ENCODE results near the gene INVS. TPM values are rescaled to one million over a fixed set of nuclear protein-coding genes. Genes with fewer than 3 reads are reported as not detected.

The INVS gene
- polyA plus RNA-seq, 1 of the 3 experiments (the other 2 are of a cell fraction), result 8.1 TPM

DNA sequence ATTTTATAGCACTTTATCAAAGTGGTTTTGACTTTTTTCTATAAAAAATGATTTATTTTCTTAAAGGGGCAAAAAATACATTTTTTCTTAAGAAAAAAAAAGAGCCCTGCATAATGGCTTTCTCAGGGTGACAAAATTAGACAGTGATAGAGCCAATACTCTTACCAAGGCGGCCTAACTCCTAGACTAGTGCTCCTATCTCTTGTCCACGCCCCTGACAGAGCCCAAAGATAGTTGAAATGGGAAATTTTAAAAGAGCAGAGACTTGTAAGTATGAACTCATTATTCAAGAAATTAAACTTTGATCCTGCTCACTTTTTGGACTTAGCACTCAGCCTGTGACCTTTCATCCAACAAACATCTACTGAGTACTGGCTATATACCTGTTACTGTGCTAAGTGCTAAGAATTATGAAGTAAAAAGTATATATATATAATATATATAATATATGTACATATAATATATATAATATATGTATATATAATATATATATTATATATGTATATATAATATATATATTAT lies 1.2 kb downstream of the INVS start (continued):
- TF ChIP-seq, protein P1, sequence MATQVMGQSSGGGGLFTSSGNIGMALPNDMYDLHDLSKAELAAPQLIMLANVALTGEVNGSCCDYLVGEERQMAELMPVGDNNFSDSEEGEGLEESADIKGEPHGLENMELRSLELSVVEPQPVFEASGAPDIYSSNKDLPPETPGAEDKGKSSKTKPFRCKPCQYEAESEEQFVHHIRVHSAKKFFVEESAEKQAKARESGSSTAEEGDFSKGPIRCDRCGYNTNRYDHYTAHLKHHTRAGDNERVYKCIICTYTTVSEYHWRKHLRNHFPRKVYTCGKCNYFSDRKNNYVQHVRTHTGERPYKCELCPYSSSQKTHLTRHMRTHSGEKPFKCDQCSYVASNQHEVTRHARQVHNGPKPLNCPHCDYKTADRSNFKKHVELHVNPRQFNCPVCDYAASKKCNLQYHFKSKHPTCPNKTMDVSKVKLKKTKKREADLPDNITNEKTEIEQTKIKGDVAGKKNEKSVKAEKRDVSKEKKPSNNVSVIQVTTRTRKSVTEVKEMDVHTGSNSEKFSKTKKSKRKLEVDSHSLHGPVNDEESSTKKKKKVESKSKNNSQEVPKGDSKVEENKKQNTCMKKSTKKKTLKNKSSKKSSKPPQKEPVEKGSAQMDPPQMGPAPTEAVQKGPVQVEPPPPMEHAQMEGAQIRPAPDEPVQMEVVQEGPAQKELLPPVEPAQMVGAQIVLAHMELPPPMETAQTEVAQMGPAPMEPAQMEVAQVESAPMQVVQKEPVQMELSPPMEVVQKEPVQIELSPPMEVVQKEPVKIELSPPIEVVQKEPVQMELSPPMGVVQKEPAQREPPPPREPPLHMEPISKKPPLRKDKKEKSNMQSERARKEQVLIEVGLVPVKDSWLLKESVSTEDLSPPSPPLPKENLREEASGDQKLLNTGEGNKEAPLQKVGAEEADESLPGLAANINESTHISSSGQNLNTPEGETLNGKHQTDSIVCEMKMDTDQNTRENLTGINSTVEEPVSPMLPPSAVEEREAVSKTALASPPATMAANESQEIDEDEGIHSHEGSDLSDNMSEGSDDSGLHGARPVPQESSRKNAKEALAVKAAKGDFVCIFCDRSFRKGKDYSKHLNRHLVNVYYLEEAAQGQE (IDR thresholded peaks at IDR 0.05; ENCODE audit: low read depth, low read length), result no peak
- TF ChIP-seq, protein P2, sequence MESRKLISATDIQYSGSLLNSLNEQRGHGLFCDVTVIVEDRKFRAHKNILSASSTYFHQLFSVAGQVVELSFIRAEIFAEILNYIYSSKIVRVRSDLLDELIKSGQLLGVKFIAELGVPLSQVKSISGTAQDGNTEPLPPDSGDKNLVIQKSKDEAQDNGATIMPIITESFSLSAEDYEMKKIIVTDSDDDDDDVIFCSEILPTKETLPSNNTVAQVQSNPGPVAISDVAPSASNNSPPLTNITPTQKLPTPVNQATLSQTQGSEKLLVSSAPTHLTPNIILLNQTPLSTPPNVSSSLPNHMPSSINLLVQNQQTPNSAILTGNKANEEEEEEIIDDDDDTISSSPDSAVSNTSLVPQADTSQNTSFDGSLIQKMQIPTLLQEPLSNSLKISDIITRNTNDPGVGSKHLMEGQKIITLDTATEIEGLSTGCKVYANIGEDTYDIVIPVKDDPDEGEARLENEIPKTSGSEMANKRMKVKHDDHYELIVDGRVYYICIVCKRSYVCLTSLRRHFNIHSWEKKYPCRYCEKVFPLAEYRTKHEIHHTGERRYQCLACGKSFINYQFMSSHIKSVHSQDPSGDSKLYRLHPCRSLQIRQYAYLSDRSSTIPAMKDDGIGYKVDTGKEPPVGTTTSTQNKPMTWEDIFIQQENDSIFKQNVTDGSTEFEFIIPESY (IDR thresholded peaks at IDR 0.05; ENCODE audit: borderline replicate concordance, low read depth), result no peak
- TF ChIP-seq RXRA (IDR thresholded peaks at IDR 0.05; ENCODE audit: borderline replicate concordance, low read depth), result no peak
- no peak for TF ChIP-seq CHD2 (IDR thresholded peaks at IDR 0.05; ENCODE audit: low read length, partially characterized antibody)

DNA sequence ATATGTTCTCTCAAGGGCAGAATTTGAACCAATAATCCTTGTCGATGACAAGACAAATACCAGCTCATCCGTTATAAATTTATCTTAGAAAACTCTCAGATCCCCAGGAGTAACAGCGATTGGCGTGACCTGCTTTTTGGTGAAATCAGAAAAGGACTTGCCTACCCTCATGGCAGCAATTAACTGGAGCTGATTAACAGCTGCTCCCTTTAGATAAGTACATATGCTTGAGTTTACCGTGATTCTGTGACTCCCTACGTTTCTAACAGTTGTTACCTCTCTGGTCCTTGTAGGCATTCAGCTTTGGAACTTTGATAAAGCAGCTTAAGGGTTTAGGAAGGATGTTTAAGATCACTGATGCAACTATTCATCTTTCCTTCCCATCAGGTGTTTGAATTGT lies 2.6 kb downstream of the INVS start:
- Histone ChIP-seq H3F3A (replicated peaks; ENCODE audit: insufficient read depth) (peaks cover 11% of the 10 kb centered on the region), H3K79me2 (ENCODE audit: insufficient read depth) (peaks cover 47% of the 10 kb centered on the region), H3K27me3 (ENCODE audit: insufficient read depth) (no peaks in the 10 kb centered on the region), H3K4me1 (ENCODE audit: control insufficient read depth in 1 of 2, insufficient read depth in 2 of 2, low read depth in 1 of 2, low read length in 1 of 2) (peaks cover 12 to 21% of the 10 kb centered on the region in 2 experiments; a peak in 3 of 4 replicates), H3K36me3 (replicated peaks in 1 of 2; ENCODE audit: control insufficient read depth in 1 of 2, insufficient read depth in 2 of 2, low read length in 1 of 2) (peaks cover 27 to 36% of the 10 kb centered on the region in 2 experiments), H2AFZ (ENCODE audit: low read depth) (no peak overlapping the region), H4K20me1 (ENCODE audit: insufficient read depth) (peaks cover 14% of the 10 kb centered on the region), H3K4me2 (no peak overlapping the region), H3K9me3 (no peaks in the 10 kb centered on the region), H3K9me2 (no peaks in the 10 kb centered on the region), H3K27ac (ENCODE audit: low read depth in 2 of 2, low read length in 1 of 2) (no peak overlapping the region), H3K9ac (no peak overlapping the region), H3K4me3 (ENCODE audit: low read depth in 2 of 2, low read length in 1 of 2) (no peak overlapping the region)
- ChIA-PET CTCF (interaction anchor here (0.8 to 1.3 kb wide), 3 partner anchors 9 to 26 kb away, joined by 3 to 4 read pairs (median 3); no protein-coding TSS in a partner anchor), POLR2A (interaction anchor here (0.7 kb wide), 1 partner anchor 252 kb away, joined by 3 read pairs; no protein-coding TSS in a partner anchor)
- no peak for DNase-seq
- WGBS (ENCODE audit: low lambda C conversion rate), result 93% methylated on average over 6 of the region's 6 CpGs
- TF ChIP-seq, protein P3, sequence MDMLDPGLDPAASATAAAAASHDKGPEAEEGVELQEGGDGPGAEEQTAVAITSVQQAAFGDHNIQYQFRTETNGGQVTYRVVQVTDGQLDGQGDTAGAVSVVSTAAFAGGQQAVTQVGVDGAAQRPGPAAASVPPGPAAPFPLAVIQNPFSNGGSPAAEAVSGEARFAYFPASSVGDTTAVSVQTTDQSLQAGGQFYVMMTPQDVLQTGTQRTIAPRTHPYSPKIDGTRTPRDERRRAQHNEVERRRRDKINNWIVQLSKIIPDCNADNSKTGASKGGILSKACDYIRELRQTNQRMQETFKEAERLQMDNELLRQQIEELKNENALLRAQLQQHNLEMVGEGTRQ (IDR thresholded peaks at IDR 0.05; ENCODE audit: borderline replicate concordance, low read depth, low read length), result no peak
- TF ChIP-seq ELF1 (IDR thresholded peaks at IDR 0.05) (no peak), NRF1 (IDR thresholded peaks at IDR 0.05; ENCODE audit: low read depth, low read length) (no peak), YY1 (IDR thresholded peaks at IDR 0.05; ENCODE audit: low read depth) (no peak), SMC3 (IDR thresholded peaks at IDR 0.05; ENCODE audit: low read depth, low read length) (no peak), EP300 (IDR thresholded peaks at IDR 0.05; ENCODE audit: borderline replicate concordance in 1 of 2, low read depth in 1 of 2, low read length in 1 of 2) (no peak), RCOR1 (IDR thresholded peaks at IDR 0.05; ENCODE audit: low read length) (no peak), FOSL2 (IDR thresholded peaks at IDR 0.05; ENCODE audit: borderline replicate concordance, low read depth) (no peak), CHD2 (IDR thresholded peaks at IDR 0.05; ENCODE audit: low read length, partially characterized antibody) (no peak), RFX5 (IDR thresholded peaks at IDR 0.05; ENCODE audit: low read length) (no peak), RXRA (IDR thresholded peaks at IDR 0.05; ENCODE audit: borderline replicate concordance, low read depth) (no peak), NFIC (IDR thresholded peaks at IDR 0.05; ENCODE audit: borderline replicate concordance) (no peak), MXI1 (IDR thresholded peaks at IDR 0.05; ENCODE audit: low read depth, low read length) (no peak), MEF2A (IDR thresholded peaks at IDR 0.05; ENCODE audit: borderline replicate concordance, low read depth) (no peak), FOXM1 (IDR thresholded peaks at IDR 0.05; ENCODE audit: low read depth) (no peak)
- TF ChIP-seq, protein P1 (IDR thresholded peaks at IDR 0.05; ENCODE audit: low read depth, low read length), result no peak
- TF ChIP-seq, protein P4, sequence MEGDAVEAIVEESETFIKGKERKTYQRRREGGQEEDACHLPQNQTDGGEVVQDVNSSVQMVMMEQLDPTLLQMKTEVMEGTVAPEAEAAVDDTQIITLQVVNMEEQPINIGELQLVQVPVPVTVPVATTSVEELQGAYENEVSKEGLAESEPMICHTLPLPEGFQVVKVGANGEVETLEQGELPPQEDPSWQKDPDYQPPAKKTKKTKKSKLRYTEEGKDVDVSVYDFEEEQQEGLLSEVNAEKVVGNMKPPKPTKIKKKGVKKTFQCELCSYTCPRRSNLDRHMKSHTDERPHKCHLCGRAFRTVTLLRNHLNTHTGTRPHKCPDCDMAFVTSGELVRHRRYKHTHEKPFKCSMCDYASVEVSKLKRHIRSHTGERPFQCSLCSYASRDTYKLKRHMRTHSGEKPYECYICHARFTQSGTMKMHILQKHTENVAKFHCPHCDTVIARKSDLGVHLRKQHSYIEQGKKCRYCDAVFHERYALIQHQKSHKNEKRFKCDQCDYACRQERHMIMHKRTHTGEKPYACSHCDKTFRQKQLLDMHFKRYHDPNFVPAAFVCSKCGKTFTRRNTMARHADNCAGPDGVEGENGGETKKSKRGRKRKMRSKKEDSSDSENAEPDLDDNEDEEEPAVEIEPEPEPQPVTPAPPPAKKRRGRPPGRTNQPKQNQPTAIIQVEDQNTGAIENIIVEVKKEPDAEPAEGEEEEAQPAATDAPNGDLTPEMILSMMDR (IDR thresholded peaks at IDR 0.05), result no peak

Measured in SK-N-SH (cell line).